GM12801 (cell line): ENCODE results near the gene MESP2.

Source experiments
- TF ChIP-seq, protein P1 (sequence below): IDR thresholded peaks from one replicate; pipeline ENCODE4 v1.5.1; 2011; ENCODE audit warnings: control low read depth; ENCODE audit not compliant: insufficient read length; ENCODE audit errors: extremely low read depth

Gene MESP2, protein sequence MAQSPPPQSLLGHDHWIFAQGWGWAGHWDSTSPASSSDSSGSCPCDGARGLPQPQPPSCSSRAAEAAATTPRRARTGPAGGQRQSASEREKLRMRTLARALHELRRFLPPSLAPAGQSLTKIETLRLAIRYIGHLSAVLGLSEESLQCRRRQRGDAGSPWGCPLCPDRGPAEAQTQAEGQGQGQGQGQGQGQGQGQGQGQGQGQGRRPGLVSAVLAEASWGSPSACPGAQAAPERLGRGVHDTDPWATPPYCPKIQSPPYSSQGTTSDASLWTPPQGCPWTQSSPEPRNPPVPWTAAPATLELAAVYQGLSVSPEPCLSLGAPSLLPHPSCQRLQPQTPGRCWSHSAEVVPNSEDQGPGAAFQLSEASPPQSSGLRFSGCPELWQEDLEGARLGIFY

DNA sequence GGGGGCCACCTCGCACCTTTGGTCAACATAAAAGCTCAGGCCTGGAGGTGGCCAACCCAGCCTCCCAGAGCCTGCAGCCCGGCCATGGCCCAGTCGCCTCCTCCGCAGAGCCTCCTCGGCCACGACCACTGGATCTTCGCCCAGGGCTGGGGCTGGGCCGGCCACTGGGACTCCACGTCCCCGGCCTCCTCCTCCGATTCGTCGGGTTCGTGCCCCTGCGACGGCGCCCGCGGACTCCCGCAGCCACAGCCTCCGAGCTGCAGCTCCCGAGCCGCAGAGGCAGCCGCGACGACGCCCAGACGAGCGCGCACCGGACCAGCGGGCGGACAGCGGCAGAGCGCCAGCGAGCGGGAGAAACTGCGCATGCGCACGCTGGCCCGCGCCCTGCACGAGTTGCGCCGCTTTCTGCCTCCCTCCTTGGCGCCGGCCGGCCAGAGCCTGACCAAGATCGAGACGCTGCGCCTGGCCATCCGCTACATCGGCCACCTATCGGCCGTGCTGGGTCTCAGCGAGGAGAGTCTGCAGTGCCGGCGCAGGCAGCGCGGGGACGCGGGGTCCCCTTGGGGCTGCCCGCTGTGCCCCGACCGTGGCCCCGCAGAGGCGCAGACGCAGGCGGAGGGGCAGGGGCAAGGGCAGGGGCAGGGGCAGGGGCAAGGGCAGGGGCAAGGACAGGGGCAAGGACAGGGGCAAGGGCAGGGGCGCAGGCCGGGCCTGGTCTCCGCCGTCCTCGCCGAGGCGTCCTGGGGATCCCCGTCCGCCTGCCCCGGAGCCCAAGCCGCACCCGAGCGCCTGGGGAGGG is at the start of gene MESP2:
MESP2 (plus strand) TSS at position 59 of the 799 bp plus-strand sequence; CDS start at position 85, 26 bp downstream.
- TF ChIP-seq, protein P1, sequence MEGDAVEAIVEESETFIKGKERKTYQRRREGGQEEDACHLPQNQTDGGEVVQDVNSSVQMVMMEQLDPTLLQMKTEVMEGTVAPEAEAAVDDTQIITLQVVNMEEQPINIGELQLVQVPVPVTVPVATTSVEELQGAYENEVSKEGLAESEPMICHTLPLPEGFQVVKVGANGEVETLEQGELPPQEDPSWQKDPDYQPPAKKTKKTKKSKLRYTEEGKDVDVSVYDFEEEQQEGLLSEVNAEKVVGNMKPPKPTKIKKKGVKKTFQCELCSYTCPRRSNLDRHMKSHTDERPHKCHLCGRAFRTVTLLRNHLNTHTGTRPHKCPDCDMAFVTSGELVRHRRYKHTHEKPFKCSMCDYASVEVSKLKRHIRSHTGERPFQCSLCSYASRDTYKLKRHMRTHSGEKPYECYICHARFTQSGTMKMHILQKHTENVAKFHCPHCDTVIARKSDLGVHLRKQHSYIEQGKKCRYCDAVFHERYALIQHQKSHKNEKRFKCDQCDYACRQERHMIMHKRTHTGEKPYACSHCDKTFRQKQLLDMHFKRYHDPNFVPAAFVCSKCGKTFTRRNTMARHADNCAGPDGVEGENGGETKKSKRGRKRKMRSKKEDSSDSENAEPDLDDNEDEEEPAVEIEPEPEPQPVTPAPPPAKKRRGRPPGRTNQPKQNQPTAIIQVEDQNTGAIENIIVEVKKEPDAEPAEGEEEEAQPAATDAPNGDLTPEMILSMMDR: no peak

DNA sequence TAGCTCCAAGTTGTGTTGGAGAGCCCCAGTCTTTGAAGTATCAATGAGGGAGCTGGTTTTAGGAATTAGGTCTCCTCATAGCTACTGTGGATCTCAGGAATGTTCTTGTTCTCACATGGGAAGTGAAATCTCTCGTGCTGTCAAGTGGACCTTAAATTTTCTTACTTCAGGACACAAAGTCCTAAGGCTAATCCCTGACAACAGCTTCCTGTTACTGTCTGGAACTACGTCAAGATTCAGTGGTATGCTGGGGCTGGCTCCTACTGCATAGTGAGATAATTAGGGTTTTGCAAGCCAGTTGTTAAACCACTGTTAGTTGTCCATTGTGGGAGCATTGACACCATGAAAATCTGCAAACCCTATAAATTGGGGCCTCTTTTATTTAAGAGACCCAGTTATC is 47.9 kb upstream of the MESP2 start:
- TF ChIP-seq, protein P1: no peak

DNA sequence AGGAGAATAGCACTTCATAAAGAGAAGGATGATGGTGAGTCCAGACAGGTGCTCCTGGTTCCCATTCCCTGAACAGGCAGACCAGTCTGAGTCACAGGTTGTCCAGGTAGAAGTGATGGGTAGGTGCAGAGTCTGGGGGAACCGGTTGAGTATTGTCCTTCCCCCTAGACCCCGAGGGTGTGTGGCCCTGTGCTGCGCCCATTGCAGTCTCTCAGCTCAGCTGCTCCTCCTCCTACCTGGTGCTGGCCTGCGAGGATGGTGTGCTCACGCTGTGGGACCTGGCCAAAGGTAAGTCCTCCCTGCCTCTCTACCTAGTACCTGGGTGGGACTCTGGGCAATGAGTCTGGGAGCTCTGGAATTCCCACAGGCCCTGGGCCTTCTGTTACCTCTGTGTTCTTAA is 44.9 kb upstream of the MESP2 start:
- TF ChIP-seq, protein P1: no peak

DNA sequence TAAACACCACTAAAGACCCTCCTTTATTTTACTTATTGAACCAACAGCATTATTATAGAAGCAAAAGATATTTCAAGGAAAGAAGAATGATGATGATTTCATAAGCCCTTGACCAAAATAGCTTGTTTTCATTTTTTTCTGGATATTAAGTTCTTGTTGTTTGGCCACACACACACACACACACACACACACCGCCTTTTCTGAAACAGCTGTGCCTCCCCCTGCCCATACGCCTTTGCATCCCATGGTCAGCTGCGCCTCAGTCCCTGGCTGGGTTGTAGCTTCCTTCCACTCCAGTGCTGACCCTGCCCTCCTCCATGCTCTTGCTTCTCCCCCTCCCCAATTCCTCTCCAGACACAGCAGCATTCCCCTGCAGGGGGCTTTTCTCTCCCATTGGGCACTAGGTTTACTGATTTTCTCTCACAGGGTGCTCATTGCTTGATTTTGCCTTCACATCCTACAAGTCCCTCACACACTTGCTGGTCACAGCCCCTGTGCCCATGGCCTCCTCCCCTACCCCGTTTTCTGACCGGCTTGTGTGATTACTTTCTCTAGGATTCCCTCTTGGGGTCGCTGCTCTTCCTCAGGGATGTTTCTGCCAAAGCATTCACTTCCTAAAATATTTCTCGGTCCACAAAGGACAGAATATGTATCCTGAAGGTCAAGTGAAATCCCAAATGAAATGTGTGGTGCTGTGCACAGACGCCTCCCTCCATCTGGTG is 43.5 kb upstream of the MESP2 start:
- TF ChIP-seq, protein P1: no peak

DNA sequence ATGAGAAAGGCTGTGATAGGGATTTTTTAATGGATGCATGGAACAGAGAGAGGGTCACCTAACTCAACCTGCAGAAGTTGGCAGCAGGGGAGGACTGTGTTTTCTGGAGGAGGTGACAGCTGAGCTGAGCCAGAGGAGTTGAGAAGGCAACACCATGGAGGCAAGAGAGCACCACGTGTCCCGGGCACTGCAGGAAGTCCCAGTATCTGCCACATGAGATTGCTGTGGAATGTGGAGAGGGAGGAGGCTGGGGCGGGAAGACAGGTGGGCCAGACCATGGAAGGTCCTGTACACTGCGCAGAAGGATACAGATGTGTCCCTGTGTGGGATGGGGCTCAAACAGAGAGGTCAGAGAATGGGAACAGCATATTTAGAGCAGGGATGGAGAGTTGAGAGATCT is 40.4 kb upstream of the MESP2 start:
- TF ChIP-seq, protein P1: no peak

DNA sequence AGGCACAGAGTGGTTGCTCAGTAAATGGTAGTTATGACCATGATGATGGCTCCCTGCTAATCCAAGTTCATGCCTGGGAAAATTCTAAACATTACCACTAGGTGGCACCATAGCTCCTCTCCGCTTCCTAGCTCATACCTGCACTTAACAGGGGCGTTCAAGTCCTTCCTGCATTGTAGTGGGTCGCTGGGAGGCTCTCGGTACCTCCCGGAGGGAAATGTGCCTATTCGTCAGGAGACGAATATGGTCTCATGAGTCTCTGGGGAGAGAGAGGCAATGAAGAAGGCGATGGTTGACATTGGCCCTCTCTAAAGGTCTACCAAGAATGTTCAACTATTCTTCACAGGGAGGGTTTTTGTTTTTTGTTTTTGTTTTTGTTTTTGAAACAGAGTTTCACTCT is 36.0 kb upstream of the MESP2 start:
- TF ChIP-seq, protein P1: peak; percentile 91

DNA sequence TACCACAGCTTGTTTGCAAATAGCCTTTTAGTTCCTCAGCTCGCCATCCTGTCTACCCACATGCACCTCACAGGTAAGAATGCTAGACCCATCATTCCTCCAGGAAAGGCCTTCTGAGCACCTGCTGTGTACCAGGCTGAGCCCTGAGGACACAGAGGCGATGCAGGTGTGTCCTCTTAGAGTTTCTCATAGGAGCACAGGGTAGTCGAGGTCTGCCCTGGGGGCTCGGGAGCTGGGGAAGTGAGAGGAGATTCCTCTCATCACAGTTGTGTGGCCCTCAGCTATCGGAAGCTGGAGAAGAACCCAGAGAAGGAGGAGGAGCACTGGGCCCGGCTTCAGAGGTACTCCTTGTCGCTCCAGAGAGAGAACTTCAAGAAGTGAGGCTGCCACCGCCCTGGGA is 33.1 kb upstream of the MESP2 start:
- TF ChIP-seq, protein P1: no peak
